Upper lobe of left lung (tissue), 6 donors: ENCODE data around the gene TMEM35A. TPM values are rescaled to one million over a fixed set of nuclear protein-coding genes. Genes with fewer than 3 reads are reported as not detected.

Experiments used
- ATAC-seq, 2 donors: fragments of 200-7000 bp; cut with Tn5 transposase; one replicate each; pipeline ENCODE4 v1.9.1; 2022; ENCODE audit warnings: mild to moderate bottlenecking in 2 of 2, moderate library complexity in 2 of 2; ENCODE audit not compliant: low FRiP score in 2 of 2
- DNase-seq, 2 donors: peaks; one replicate each; pipeline ENCODE4 v3.0.0-alpha.2; 2019 to 2020
- H3K27ac ChIP-seq, 4 donors: fragments of 200-600 bp; sonication (generic); one replicate each; pipeline ENCODE4 v1.5.1; 2016 to 2019
- H3K27me3 ChIP-seq, 4 donors: fragments of 200-600 bp; sonication (generic); one replicate each; pipeline ENCODE4 v1.5.1; 2017 to 2019
- H3K36me3 ChIP-seq, 4 donors: fragments of 200-600 bp; sonication (generic); one replicate each; pipeline ENCODE4 v1.5.1; 2016 to 2019
- H3K4me1 ChIP-seq, 4 donors: fragments of 200-600 bp; sonication (generic); one replicate each; pipeline ENCODE4 v1.5.1; 2018 to 2019
- H3K4me3 ChIP-seq, 4 donors: fragments of 200-600 bp; sonication (generic); one replicate each; pipeline ENCODE4 v1.5.1; 2017 to 2019; ENCODE audit warnings: mild to moderate bottlenecking in 2 of 4, moderate library complexity in 1 of 4
- H3K9me3 ChIP-seq, 4 donors: fragments of 200-600 bp; sonication (generic); one replicate each; pipeline ENCODE4 v1.5.1; 2018 to 2019
- CTCF ChIP-seq, 6 experiments: fragments of 450-650 bp in 4 of 6; fragments of 200-600 bp in 2 of 6; sonication (generic) in 2 of 6; IDR thresholded peaks; one replicate each; pipeline ENCODE4 v1.5.1; 2016 to 2019; ENCODE audit warnings: antibody characterized with exemption in 6 of 6
- EP300 ChIP-seq, 4 donors: sonication (generic); formaldehyde crosslinking; IDR thresholded peaks; one replicate each; pipeline ENCODE4 v1.5.1; 2017; ENCODE audit warnings: antibody characterized with exemption in 4 of 4, control low read depth in 2 of 4
- POLR2A ChIP-seq, 4 donors: fragments of 450-650 bp; IDR thresholded peaks; one replicate each; pipeline ENCODE4 v1.5.1; 2016 to 2017; ENCODE audit warnings: antibody characterized with exemption in 4 of 4, mild to moderate bottlenecking in 2 of 4
- POLR2AphosphoS5 ChIP-seq, 2 donors: sonication (generic); formaldehyde crosslinking; IDR thresholded peaks; one replicate each; pipeline ENCODE4 v1.5.1; 2017; ENCODE audit warnings: antibody characterized with exemption in 2 of 2
- WGBS, 2 donors: methylation state at CpG; one replicate each; pipeline ENCODE4 v1.1.5; 2017 to 2018; 5-methylcytosine and 5-hydroxymethylcytosine counted together
- total RNA-seq, 6 donors: library from RNA; depleted of rRNA in 4 of 6; stranded (reverse); fragments of >200 nt in 4 of 6; gene quantifications; one replicate each; pipeline versions ENCODE4 v1.1.0 to v1.2.1, GENCODE V29; 2016 to 2021
- donor health status: DM: no; HTN: no; CAD: no; lungs with moderate emphysema.
- donor health status: DM: no; HTN: yes; CAD: no; lungs with severe emphysema.

The TMEM35A gene
- total RNA-seq, 6 donors from 2014 or later = 0.46 to 1.3 (median 1.0) TPM; not detected in 2

GRCh38 chrX:101079736-101080270 is 1.1 kb downstream of the TMEM35A start:
- 47 to 59% methylated on average over 7 to 8 of the region's 8 CpGs for WGBS, 2 donors
- TF ChIP-seq EP300 (IDR thresholded peaks at IDR 0.05) = no peak
- H3K9me3 ChIP-seq = no peaks in the 10 kb centered on the region
- peak in 1 of 2 donors; percentile 27 for ATAC-seq
- DNase-seq = no peak
- peak overlapping the region in 3 of 4 donors; percentile 24 to 43 (median 40) for H3K4me3 ChIP-seq
- H3K36me3 ChIP-seq = no peaks in the 10 kb centered on the region
- H3K27me3 ChIP-seq = no peaks in the 10 kb centered on the region
- no peaks in the 10 kb centered on the region for H3K4me1 ChIP-seq
- no peak overlapping the region for H3K27ac ChIP-seq

- H3K4me1 ChIP-seq = no peaks in the 10 kb centered on the region
- H3K36me3 ChIP-seq = no peaks in the 10 kb centered on the region
- H3K4me3 ChIP-seq = no peak overlapping the region
- no peaks in the 10 kb centered on the region for H3K9me3 ChIP-seq
- no peak overlapping the region for H3K27ac ChIP-seq
- WGBS, 2 donors = 50 to 74% methylated on average over 1 to 3 of the region's 3 CpGs
- H3K27me3 ChIP-seq = no peaks in the 10 kb centered on the region
- no peak for DNase-seq
- TF ChIP-seq POLR2AphosphoS5 (IDR thresholded peaks at IDR 0.05) = no peak
- no peak for TF ChIP-seq POLR2A (IDR thresholded peaks at IDR 0.05)
- TF ChIP-seq EP300 (IDR thresholded peaks at IDR 0.05) = no peak
- no peak for TF ChIP-seq CTCF (IDR thresholded peaks at IDR 0.05)
- no peak for ATAC-seq
Measured at GRCh38 chrX:101080326-101081124, 1.8 kb downstream of the TMEM35A start.

- H3K9me3 ChIP-seq = no peaks in the 10 kb centered on the region
- DNase-seq (no peak), ATAC-seq (no peak)
- WGBS, 2 donors = 59 to 78% methylated on average over 1 to 3 of the region's 3 CpGs
- H3K27me3 ChIP-seq = no peaks in the 10 kb centered on the region
- no peak overlapping the region for H3K27ac ChIP-seq
- TF ChIP-seq POLR2AphosphoS5 (IDR thresholded peaks at IDR 0.05) (no peak), POLR2A (IDR thresholded peaks at IDR 0.05) (no peak), EP300 (IDR thresholded peaks at IDR 0.05) (no peak), CTCF (IDR thresholded peaks at IDR 0.05) (no peak)
- no peaks in the 10 kb centered on the region for H3K4me1 ChIP-seq
- no peak overlapping the region for H3K4me3 ChIP-seq
- H3K36me3 ChIP-seq = no peaks in the 10 kb centered on the region
Measured at GRCh38 chrX:101081231-101081630, 2.6 kb downstream of the TMEM35A start.

DNA sequence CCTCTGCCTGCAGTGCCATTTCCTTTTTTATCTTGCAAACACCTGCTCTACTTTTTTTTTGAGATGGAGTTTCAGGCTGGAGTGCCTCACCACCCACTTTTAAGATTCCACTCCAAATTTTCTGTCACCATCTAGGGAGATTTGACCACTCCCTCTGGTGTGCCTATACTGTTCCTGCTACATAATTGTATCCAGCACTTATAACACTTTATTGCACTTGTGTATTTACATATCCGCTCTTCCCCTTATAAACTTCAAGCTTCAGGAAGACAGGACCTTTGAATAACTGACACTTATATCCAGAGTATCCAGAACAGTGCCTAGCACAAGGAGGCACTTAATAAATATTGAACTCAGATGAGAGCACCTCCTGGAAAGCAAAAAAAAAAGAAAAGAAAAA is 13.1 kb downstream of the TMEM35A start:
- Histone ChIP-seq H3K4me1 (no peaks in the 10 kb centered on the region), H3K4me3 (no peak overlapping the region), H3K27me3 (no peaks in the 10 kb centered on the region), H3K36me3 (no peaks in the 10 kb centered on the region), H3K27ac (no peak overlapping the region), H3K9me3 (no peaks in the 10 kb centered on the region)
- TF ChIP-seq CTCF (IDR thresholded peaks at IDR 0.05) (no peak), POLR2AphosphoS5 (IDR thresholded peaks at IDR 0.05) (no peak), POLR2A (IDR thresholded peaks at IDR 0.05) (no peak), EP300 (IDR thresholded peaks at IDR 0.05) (no peak)
- no peak for DNase-seq
- 53 to 89% methylated on average over 1 of the region's 1 CpG for WGBS, 2 donors
- no peak for ATAC-seq

DNA sequence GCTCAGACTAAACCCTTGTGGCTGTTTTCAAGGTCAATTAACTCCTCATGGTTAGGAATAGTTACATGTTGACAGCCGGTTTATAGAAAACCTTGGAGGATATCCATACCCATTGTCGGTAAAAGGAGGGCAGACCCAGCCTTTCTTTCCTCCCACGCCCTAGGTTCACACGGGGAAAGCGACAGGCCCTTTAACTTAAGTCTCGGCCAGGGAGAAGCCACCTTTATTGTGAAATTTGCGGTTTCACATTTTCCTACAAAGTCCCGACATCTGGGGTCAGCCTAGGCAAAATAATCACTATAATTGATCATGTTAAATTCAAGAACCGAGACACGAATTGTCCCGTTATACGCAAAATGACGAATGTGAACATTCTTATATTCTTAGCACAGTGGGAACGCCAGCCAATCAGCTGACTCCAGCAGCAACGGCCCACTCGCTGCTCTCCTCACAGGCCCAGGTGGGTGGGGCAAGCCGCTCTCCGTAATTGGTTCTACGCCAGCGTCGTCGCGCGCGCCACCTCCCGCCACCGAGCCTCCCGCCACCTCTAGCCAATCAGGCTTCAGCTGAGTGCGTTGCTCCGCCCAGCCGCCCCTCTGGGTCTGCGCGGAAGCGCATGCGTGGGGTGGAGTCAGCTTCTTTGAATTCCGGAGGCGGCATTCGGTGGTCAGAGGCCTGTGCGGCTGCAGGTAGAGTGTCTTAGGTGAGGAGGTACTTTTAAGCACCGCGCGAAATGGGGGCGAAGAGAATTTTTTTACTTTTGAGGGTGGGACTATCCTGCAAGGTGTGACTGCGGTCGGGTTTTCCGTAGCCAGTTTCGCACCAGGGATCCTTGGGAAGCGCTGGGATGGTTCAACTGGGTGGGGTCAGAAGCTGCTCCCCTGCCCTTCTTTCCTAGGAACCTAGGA is 19.1 kb downstream of the TMEM35A start, which contains the start of gene CENPI:
Gene CENPI, plus strand, starts transcription at position 659 of the 908 bp plus-strand sequence. CDS start 2,867 bp downstream, outside the sequence.
- TF ChIP-seq CTCF (IDR thresholded peaks at IDR 0.05) (peak in 1 of 6 experiments; percentile 9), POLR2AphosphoS5 (IDR thresholded peaks at IDR 0.05) (peak; percentile 22 to 54), EP300 (IDR thresholded peaks at IDR 0.05) (no peak), POLR2A (IDR thresholded peaks at IDR 0.05) (peak in 2 of 4 donors; percentile 38 to 57)
- H3K27me3 ChIP-seq = no peaks in the 10 kb centered on the region
- WGBS, 2 donors = 0 to 39% methylated on average over 21 to 43 of the region's 48 CpGs
- peak within 1 kb of the TSS; percentile 61 to 78 (median 68) for H3K27ac ChIP-seq
- ATAC-seq = peak; percentile 98 to 100
- no peaks in the 10 kb centered on the region for H3K9me3 ChIP-seq
- H3K4me3 ChIP-seq = peak within 1 kb of the TSS in 3 of 4 donors; percentile 43 to 56 (median 50)
- DNase-seq = peak; percentile 93 to 97
- no peaks in the 10 kb centered on the region for H3K36me3 ChIP-seq
- H3K4me1 ChIP-seq = peaks cover 0 to 3% (median 0%) of the 10 kb centered on the region in 4 donors
